BJ (cell line): Measurements from ENCODE around the gene CC2D2A. TPM values are rescaled to one million over a fixed set of nuclear protein-coding genes. Genes with fewer than 3 reads are reported as not detected.
"Not testable (repeated sequence)": the region's sequence is repeated elsewhere in the genome, so short reads cannot be mapped to it uniquely, and the experiment has no call there.

Experiments
- CTCF ChIA-PET: fragments of 350-600 bp; formaldehyde crosslinking; extraction: SDS; loops from one replicate; lab custom pipeline; 2021; ENCODE audit warnings: antibody characterized with exemption, inconsistent platforms; lab: Yijun Ruan, JAX
- POLR2A ChIA-PET: fragments of 300-600 bp; sonication (Branson Sonifier 250); formaldehyde crosslinking; extraction: SDS; loops from one replicate; lab custom pipeline; 2021; ENCODE audit warnings: antibody characterized with exemption; lab: Charles Lee
- DNase-seq: peaks from one replicate; pipeline ENCODE4 v3.0.0-alpha.2; 2011; ENCODE audit warnings: low read depth
- H3K27me3 ChIP-seq: 2 replicates; pipeline ENCODE4 v1.6.0; 2011; ENCODE audit warnings: low read length; ENCODE audit not compliant: control insufficient read depth, insufficient read depth
- H3K36me3 ChIP-seq: 2 replicates; pipeline ENCODE4 v1.5.1; 2011; ENCODE audit warnings: low read length; ENCODE audit not compliant: control insufficient read depth, insufficient read depth
- H3K4me3 ChIP-seq: 2 replicates; pipeline ENCODE4 v1.5.1; 2011; ENCODE audit warnings: low read depth, mild to moderate bottlenecking, control low read depth, low read length
- polyA plus RNA-seq: library from polyadenylated mRNA; depleted of rRNA; stranded (reverse); fragments of >200 nt; gene quantifications from 2 replicates; pipeline ENCODE4 v1.2.3, GENCODE V29; 2011
- TF ChIP-seq, protein P1 (sequence below): IDR thresholded peaks from 2 replicates; pipeline ENCODE4 v1.5.1; 2011; ENCODE audit warnings: low read depth, mild to moderate bottlenecking, control low read depth, inconsistent platforms, low read length, moderate library complexity; ENCODE audit not compliant: insufficient read depth

Gene CC2D2A
- polyA plus RNA-seq, 1 experiment, result 10.0 TPM

DNA sequence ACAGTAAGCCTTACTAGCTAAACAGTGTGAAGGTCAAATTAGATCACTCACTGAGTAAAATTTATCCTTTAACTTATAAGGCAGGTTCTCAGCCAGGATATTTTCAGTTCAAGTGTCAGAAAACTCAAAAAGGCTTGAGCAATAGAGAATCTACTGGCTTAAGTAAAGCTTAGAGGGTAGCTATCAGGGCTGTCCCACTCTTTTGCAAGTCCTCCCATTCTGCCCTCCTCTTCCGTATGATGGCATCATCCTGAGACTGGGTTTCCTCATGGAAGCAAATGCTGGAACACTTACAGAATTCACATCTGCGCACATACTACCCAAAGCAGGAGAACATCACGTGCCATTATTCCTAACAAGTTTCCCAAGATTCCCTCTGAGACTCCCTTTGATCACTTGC lies 130.5 kb downstream of the CC2D2A start:
- Histone ChIP-seq H3K36me3 (no peaks in the 10 kb centered on the region), H3K4me3 (no peak overlapping the region), H3K27me3 (no peaks in the 10 kb centered on the region)
- POLR2A ChIA-PET, result no interaction called here
- DNase-seq, result no peak
- CTCF ChIA-PET, result no interaction called here
- TF ChIP-seq, protein P1, sequence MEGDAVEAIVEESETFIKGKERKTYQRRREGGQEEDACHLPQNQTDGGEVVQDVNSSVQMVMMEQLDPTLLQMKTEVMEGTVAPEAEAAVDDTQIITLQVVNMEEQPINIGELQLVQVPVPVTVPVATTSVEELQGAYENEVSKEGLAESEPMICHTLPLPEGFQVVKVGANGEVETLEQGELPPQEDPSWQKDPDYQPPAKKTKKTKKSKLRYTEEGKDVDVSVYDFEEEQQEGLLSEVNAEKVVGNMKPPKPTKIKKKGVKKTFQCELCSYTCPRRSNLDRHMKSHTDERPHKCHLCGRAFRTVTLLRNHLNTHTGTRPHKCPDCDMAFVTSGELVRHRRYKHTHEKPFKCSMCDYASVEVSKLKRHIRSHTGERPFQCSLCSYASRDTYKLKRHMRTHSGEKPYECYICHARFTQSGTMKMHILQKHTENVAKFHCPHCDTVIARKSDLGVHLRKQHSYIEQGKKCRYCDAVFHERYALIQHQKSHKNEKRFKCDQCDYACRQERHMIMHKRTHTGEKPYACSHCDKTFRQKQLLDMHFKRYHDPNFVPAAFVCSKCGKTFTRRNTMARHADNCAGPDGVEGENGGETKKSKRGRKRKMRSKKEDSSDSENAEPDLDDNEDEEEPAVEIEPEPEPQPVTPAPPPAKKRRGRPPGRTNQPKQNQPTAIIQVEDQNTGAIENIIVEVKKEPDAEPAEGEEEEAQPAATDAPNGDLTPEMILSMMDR, result no peak

DNA sequence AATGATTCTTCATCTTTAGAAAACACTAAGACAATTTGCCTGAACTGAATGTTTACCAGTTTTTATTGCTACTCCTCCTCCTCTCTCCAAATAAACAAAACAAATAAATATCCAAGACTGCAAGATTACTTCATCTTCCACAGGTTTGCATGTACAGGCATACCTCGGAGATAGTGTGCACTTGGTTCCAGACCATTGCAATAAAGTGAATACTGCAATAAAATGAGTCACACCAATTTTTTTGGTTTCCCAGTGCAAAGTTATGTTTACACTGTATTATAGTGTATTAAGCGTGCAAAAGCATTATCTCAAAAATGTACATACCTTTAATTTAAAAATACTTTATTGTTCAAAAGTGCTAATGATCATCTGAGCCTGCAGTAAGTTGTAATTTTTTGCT lies 132.2 kb downstream of the CC2D2A start:
- Histone ChIP-seq H3K36me3 (no peaks in the 10 kb centered on the region), H3K27me3 (no peaks in the 10 kb centered on the region), H3K4me3 (no peak overlapping the region)
- DNase-seq, result no peak
- TF ChIP-seq, protein P1, result no peak
- POLR2A ChIA-PET, result no interaction called here
- CTCF ChIA-PET, result no interaction called here

DNA sequence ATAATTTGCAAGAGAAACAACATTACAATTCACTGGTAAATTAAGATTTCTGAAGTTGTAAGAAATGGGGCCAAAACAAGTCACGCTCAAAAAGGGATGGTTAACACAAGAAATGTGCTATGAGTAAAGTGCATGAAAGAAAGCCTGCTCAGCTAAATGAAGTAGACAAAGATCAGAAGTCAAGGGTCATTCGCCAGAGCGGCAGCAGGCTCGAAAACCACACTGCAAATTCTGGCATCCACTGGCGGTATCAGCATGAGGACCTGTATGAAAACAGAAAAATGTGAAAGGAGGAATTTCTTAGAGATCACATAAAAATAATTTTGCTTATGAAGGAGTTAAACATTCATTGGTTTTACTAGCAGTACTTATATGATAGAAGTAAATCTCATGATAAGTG lies 135.9 kb downstream of the CC2D2A start:
- DNase-seq, result no peak
- Histone ChIP-seq H3K27me3 (no peaks in the 10 kb centered on the region), H3K4me3 (no peak overlapping the region), H3K36me3 (no peaks in the 10 kb centered on the region)
- CTCF ChIA-PET, result interaction anchor here (1.3 to 1.4 kb wide), 2 partner anchors 11 to 126 kb away, joined by 3 to 4 read pairs; no protein-coding TSS in a partner anchor
- POLR2A ChIA-PET, result no interaction called here
- TF ChIP-seq, protein P1, result no peak

DNA sequence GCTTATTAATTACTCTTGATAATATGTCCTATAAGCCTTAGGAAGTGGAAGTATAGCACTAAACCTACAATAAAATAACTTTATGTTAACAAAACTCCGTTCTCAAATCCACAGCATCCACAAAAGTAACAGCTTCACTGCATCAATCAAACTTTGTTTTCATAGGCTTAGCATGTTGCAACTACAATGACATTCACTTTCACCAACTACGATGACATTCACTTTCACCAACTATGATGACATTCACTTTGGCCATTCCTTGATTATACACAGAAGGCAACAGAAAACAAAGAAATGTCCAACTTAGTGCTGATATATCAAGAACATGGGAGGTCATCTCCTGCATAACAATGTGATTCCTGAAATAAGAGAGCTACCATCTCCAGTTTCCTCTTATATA lies 141.2 kb downstream of the CC2D2A start:
- CTCF ChIA-PET, result interaction anchor here (1.4 kb wide), 1 partner anchor 273 kb away, joined by 3 read pairs; no protein-coding TSS in a partner anchor
- TF ChIP-seq, protein P1, result no peak
- Histone ChIP-seq H3K27me3 (no peaks in the 10 kb centered on the region), H3K36me3 (peaks cover 3% of the 10 kb centered on the region), H3K4me3 (no peak overlapping the region)
- DNase-seq, result no peak
- POLR2A ChIA-PET, result no interaction called here

DNA sequence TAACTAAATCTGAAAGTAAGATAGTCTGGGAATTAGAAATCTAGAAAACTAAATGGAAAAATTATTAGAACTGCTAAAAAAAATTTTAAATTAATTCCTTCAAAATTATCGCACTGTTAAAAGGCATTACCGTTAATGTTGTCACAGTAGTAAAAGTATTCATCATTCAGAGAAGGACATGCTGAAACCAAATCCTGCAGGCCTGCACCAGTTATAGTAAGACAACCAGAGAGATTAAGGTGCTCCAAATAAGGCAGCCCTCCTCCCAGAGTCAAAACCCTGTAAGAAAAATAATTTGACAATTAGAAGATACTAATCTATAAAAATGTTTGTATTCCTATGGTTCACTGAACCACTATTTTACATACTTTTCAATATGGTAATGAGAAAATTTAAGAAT lies 142.5 kb downstream of the CC2D2A start:
- peaks cover 3% of the 10 kb centered on the region for H3K36me3 ChIP-seq
- TF ChIP-seq, protein P1, result no peak
- ChIA-PET POLR2A (no interaction called here), CTCF (no interaction called here)
- H3K27me3 ChIP-seq, result no peaks in the 10 kb centered on the region
- no peak for DNase-seq
- no peak overlapping the region for H3K4me3 ChIP-seq

DNA sequence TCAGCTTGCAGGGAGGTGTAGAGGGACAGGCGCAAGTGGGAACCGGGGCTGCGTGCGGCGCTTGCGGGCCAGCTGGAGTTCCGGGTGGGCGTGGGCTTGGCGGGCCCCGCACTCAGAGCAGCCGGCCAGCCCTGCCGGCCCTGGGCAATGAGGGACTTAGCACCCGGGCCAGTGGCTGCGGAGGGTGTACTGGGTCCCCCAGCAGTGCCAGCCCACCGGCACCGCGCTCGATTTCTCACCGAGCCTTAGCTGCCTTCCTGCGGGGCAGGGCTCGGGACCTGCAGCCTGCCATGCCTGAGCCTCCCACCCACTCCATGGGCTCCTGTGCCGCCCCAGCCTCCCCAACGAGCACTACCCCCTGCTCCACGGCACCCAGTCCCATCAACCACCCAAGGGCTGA lies 145.2 kb downstream of the CC2D2A start:
- H3K27me3 ChIP-seq, H3K36me3 ChIP-seq, DNase-seq, H3K4me3 ChIP-seq, POLR2A ChIA-PET: not testable (repeated sequence)
- CTCF ChIA-PET, result interaction anchor here (0.7 kb wide), 1 partner anchor 10 kb away, joined by 3 read pairs; no protein-coding TSS in a partner anchor

DNA sequence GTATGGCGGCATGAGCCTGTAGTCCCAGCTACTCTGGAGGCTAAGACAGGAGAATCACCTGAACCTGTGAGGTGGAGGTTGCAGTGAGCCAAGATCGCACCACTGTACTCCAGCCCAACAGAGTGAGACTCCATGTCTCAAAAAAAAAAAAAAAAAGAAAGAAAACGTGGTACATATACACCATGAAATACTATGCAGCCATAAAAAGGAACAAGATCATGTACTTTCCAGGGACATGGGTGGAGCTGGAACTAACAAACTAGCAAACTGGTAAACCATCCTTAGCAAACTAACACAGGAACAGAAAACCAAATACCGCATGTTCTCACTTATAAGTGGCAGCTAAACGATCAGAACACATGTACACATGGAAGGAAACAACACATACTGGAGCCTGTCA lies 147.7 kb downstream of the CC2D2A start:
- CTCF ChIA-PET, result interaction anchor here (0.6 to 1.4 kb wide), 2 partner anchors 11 to 55 kb away, joined by 3 to 4 read pairs; no protein-coding TSS in a partner anchor
- H3K4me3 ChIP-seq, POLR2A ChIA-PET, H3K36me3 ChIP-seq, DNase-seq, H3K27me3 ChIP-seq: not testable (repeated sequence)
